Measurements from ENCODE around the gene FLNC. TPM values are rescaled to one million over a fixed set of nuclear protein-coding genes. Genes with fewer than 3 reads are reported as not detected.

FLNC gene
- total RNA-seq, 1 experiment from 2014 or later, result 0.42 TPM

DNA sequence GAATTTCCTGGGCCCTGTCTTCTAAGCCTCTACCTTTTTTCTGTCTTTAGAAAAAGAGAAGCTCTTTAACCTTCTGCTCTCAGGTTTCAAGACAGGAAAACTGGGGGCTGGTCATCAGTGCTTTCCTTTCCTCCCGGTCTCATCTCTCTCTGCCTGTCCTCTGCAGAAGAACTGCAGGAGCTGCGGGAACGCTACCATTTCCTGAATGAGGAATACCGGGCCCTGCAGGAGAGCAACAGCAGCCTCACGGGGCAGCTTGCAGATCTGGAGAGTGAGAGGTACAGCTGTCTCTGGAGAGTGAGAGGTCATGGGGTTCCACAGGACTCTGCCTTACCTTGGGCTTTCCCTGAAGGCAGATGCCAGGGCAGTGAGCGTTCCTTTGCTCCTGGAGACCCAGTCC is 25.7 kb upstream of the FLNC start:
- Mint-ChIP-seq H3K36me3 (ENCODE audit: insufficient read depth, unreplicated experiment) (no peaks in the 10 kb centered on the region), H3K27me3 (ENCODE audit: unreplicated experiment) (peaks cover 60% of the 10 kb centered on the region), H3K4me1 (ENCODE audit: low read depth, unreplicated experiment) (no peaks in the 10 kb centered on the region), H3K27ac (ENCODE audit: unreplicated experiment) (no peak overlapping the region), H3K4me3 (ENCODE audit: low read depth, unreplicated experiment) (no peak overlapping the region), H3K9me3 (ENCODE audit: low read depth, unreplicated experiment) (no peaks in the 10 kb centered on the region)
- DNase-seq, result no peak
- CTCF ChIA-PET, result no interaction called here
- no TSS peak for BruUV-seq (replicated peaks)
- TF ChIP-seq CTCF (IDR thresholded peaks at IDR 0.05; ENCODE audit: unreplicated experiment), result no peak
- intact Hi-C loops (cut with micrococcal nuclease; ENCODE audit: unreplicated experiment), result no loop called here

GRCh38 chr7:128805225-128805624 is 25.0 kb upstream of the FLNC start:
- no peaks in the 10 kb centered on the region for H3K9me3 Mint-ChIP-seq (ENCODE audit: low read depth, unreplicated experiment)
- H3K4me1 Mint-ChIP-seq (ENCODE audit: low read depth, unreplicated experiment), result no peaks in the 10 kb centered on the region
- CTCF ChIA-PET, result interaction anchor here (0.7 kb wide), 1 partner anchor 9 kb away, joined by 3 read pairs; no protein-coding TSS in a partner anchor
- H3K4me3 Mint-ChIP-seq (ENCODE audit: low read depth, unreplicated experiment), result no peak overlapping the region
- intact Hi-C loops (cut with micrococcal nuclease; ENCODE audit: unreplicated experiment), result no loop called here
- BruUV-seq (replicated peaks), result no TSS peak
- no peaks in the 10 kb centered on the region for H3K36me3 Mint-ChIP-seq (ENCODE audit: insufficient read depth, unreplicated experiment)
- peaks cover 67% of the 10 kb centered on the region for H3K27me3 Mint-ChIP-seq (ENCODE audit: unreplicated experiment)
- no peak for DNase-seq
- H3K27ac Mint-ChIP-seq (ENCODE audit: unreplicated experiment), result no peak overlapping the region
- no peak for TF ChIP-seq CTCF (IDR thresholded peaks at IDR 0.05; ENCODE audit: unreplicated experiment)

DNA sequence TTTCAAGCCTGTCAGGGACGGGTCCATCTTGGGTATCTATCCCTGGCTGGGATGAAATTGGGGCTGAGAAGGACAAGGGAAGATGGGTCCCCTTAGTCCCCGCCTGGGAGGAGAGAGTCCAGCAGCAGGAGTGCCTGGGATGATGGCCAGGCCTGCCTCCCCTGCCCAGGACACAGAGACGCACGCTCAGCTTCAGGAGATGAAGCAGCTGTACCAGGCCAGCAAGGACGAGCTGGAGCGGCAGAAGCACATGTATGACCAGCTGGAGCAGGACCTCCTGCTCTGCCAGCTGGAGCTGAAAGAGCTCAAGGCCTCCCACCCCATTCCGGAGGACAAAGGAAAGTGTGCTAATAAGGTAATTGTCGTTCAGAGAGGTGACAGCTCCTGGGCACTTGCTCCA is 23.0 kb upstream of the FLNC start:
- no peak overlapping the region for H3K4me3 Mint-ChIP-seq (ENCODE audit: low read depth, unreplicated experiment)
- no peaks in the 10 kb centered on the region for H3K36me3 Mint-ChIP-seq (ENCODE audit: insufficient read depth, unreplicated experiment)
- no peak for DNase-seq
- CTCF ChIA-PET, result interaction anchor here (0.6 kb wide), 1 partner anchor 567 kb away, joined by 6 read pairs; no protein-coding TSS in a partner anchor
- H3K4me1 Mint-ChIP-seq (ENCODE audit: low read depth, unreplicated experiment), result no peaks in the 10 kb centered on the region
- no peak for TF ChIP-seq CTCF (IDR thresholded peaks at IDR 0.05; ENCODE audit: unreplicated experiment)
- H3K27me3 Mint-ChIP-seq (ENCODE audit: unreplicated experiment), result peaks cover 54% of the 10 kb centered on the region
- BruUV-seq (replicated peaks), result no TSS peak
- H3K9me3 Mint-ChIP-seq (ENCODE audit: low read depth, unreplicated experiment), result no peaks in the 10 kb centered on the region
- intact Hi-C loops (cut with micrococcal nuclease; ENCODE audit: unreplicated experiment), result no loop called here
- no peak overlapping the region for H3K27ac Mint-ChIP-seq (ENCODE audit: unreplicated experiment)

DNA sequence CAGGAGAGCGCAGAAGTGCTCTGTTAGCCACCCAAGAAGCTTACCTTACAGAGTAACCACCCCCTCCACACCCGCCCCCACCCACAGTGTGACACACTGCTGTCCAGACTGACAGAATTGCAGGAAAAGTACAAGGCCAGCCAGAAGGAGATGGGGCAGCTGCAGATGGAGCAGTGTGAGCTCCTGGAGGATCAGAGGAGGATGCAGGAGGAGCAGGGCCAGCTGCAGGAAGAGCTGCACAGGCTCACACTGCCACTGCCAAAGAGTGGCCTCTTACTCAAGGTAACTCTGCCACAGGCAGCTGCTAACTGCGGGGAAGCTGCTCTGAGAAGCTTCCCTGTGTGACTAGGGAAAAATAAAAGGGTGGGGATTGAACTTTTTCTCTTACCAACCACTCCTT is 20.8 kb upstream of the FLNC start:
- no peak for TF ChIP-seq CTCF (IDR thresholded peaks at IDR 0.05; ENCODE audit: unreplicated experiment)
- Mint-ChIP-seq H3K27me3 (ENCODE audit: unreplicated experiment) (peaks cover 54% of the 10 kb centered on the region), H3K36me3 (ENCODE audit: insufficient read depth, unreplicated experiment) (no peaks in the 10 kb centered on the region), H3K27ac (ENCODE audit: unreplicated experiment) (no peak overlapping the region), H3K4me1 (ENCODE audit: low read depth, unreplicated experiment) (no peaks in the 10 kb centered on the region), H3K9me3 (ENCODE audit: low read depth, unreplicated experiment) (no peaks in the 10 kb centered on the region), H3K4me3 (ENCODE audit: low read depth, unreplicated experiment) (no peak overlapping the region)
- intact Hi-C loops (cut with micrococcal nuclease; ENCODE audit: unreplicated experiment), result no loop called here
- CTCF ChIA-PET, result no interaction called here
- BruUV-seq (replicated peaks), result no TSS peak
- no peak for DNase-seq
